ENCODE results near the gene PIP4K2B. TPM values are rescaled to one million over a fixed set of nuclear protein-coding genes. Genes with fewer than 3 reads are reported as not detected.
A peak's percentile ranks its signal among the peaks of the same experiment; 100 is the strongest.

PIP4K2B gene
- total and polyA plus RNA-seq, 9 of the 15 experiments (the other 6 are each of a cell fraction or from before 2014, with no cell fraction given): 3.7 to 29.9 (median 23.0) TPM

DNA sequence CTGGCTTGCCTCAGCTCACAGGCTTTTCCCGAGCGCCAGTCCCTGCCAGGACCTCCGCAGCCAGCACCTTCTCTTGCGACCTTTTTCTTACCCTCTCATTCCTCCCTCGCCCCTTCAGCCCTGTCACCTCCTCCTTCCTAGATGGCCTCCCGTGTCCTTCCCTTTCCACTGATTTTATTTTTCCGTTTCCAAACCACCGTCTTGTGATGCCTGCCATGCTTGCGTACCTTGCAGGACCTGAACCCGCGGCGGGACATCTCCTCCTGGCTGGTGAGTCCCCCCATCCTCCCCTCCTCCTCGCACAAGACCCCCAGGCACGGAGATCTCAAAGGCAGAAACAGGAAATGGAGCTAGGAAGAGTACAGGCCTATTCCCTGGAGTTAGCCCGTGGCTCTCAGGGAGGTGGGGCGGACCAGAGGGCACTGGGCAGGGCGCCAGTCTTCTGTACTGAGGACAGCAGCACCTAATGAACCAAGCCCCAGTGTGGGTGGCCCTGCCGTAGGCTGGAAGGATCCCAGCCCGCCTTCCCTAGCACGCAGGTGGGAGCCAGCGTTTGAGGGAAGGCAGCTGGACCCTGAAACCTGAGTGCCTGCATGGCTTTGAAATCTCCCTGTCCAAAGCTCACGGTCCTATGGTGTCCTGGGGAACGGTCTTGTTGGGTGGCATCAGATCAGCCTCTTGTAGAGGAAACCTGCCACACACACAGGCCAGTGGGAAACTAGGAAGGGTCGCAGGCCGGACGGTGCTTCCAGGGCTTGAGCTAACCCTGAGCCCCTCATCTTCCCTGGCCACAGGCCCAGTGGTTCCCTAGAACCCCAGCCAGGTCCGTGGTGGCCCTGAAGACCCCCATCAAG lies 68.6 kb downstream of the PIP4K2B start:
- no peaks in the 10 kb centered on the region for H3K9me3 ChIP-seq (replicated peaks; ENCODE audit: control insufficient read depth, insufficient read depth, low read depth, low read length)
- no peak for FAIRE-seq
- no peak; the same call in 1 of the 2 replicates for TF ChIP-seq SPI1 (IDR thresholded peaks at IDR 0.05; ENCODE audit: borderline replicate concordance, low read depth, low read length)
- TF ChIP-seq TARDBP (IDR thresholded peaks at IDR 0.05): no peak
- TF ChIP-seq BMI1 (IDR thresholded peaks at IDR 0.05; ENCODE audit: low read length): no peak
- peak; percentile 66; the same call in 1 of the 2 replicates for TF ChIP-seq TOE1 (IDR thresholded peaks at IDR 0.05; ENCODE audit: borderline replicate concordance)
- TF ChIP-seq TOE1 (CRISPR knock-in tag; IDR thresholded peaks at IDR 0.05; ENCODE audit: borderline replicate concordance, low read depth): no peak
- TF ChIP-seq, protein P1, sequence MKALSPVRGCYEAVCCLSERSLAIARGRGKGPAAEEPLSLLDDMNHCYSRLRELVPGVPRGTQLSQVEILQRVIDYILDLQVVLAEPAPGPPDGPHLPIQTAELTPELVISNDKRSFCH (CRISPR knock-in tag; IDR thresholded peaks at IDR 0.05): no peak
- TF ChIP-seq, protein P1 (tag; IDR thresholded peaks at IDR 0.05): no peak
- TF ChIP-seq, protein P2, sequence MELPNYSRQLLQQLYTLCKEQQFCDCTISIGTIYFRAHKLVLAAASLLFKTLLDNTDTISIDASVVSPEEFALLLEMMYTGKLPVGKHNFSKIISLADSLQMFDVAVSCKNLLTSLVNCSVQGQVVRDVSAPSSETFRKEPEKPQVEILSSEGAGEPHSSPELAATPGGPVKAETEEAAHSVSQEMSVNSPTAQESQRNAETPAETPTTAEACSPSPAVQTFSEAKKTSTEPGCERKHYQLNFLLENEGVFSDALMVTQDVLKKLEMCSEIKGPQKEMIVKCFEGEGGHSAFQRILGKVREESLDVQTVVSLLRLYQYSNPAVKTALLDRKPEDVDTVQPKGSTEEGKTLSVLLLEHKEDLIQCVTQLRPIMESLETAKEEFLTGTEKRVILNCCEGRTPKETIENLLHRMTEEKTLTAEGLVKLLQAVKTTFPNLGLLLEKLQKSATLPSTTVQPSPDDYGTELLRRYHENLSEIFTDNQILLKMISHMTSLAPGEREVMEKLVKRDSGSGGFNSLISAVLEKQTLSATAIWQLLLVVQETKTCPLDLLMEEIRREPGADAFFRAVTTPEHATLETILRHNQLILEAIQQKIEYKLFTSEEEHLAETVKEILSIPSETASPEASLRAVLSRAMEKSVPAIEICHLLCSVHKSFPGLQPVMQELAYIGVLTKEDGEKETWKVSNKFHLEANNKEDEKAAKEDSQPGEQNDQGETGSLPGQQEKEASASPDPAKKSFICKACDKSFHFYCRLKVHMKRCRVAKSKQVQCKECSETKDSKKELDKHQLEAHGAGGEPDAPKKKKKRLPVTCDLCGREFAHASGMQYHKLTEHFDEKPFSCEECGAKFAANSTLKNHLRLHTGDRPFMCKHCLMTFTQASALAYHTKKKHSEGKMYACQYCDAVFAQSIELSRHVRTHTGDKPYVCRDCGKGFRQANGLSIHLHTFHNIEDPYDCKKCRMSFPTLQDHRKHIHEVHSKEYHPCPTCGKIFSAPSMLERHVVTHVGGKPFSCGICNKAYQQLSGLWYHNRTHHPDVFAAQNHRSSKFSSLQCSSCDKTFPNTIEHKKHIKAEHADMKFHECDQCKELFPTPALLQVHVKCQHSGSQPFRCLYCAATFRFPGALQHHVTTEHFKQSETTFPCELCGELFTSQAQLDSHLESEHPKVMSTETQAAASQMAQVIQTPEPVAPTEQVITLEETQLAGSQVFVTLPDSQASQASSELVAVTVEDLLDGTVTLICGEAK (IDR thresholded peaks at IDR 0.05): peak; percentile 63
- TF ChIP-seq, protein P2 (CRISPR knock-in tag; IDR thresholded peaks at IDR 0.05): no peak
- no peak for TF ChIP-seq MEF2A (IDR thresholded peaks at IDR 0.05; ENCODE audit: control insufficient read depth, low read depth, low read length)

More for the DNA sequence above, 68.6 kb downstream of the PIP4K2B start:
- BruUV-seq (replicated peaks): TSS peak; percentile 27
- intact Hi-C loops (cut with micrococcal nuclease): loop anchor here (1.0 kb wide), 1 partner anchor 53 kb away; no protein-coding TSS in a partner anchor
- ATAC-seq (0 out of 3 replicates have a peak, but pooled peaks have one; percentile 1), DNase-seq (ENCODE audit: extremely low read depth in 1 of 4, low spot score in 3 of 4) (peak in 1 of 4 experiments; percentile 46)
- ChIA-PET CTCF (ENCODE audit: low intra/inter-chr PET ratio) (interaction anchor here (1.7 kb wide), 1 partner anchor 54 kb away, joined by 3 read pairs; no protein-coding TSS in a partner anchor), POLR2A (interaction anchor here (0.5 to 1.8 kb wide), 11 partner anchors 10 to 227 kb away, joined by 3 to 6 read pairs (median 3); partner anchors contain the start of gene MLLT6)
- H3K36me3 ChIP-seq (ENCODE audit: control insufficient read depth, insufficient read depth, low read length): peaks cover 43% of the 10 kb centered on the region; the same call in 2 of the 3 replicates
- peak overlapping the region; percentile 65 to 96 for H3K9ac ChIP-seq (ENCODE audit: insufficient read depth in 1 of 2, low read depth in 2 of 2, low read length in 2 of 2)
- H3K9me1 ChIP-seq (ENCODE audit: control insufficient read depth, insufficient read depth, low read length): peaks cover 3% of the 10 kb centered on the region
- H3K4me2 ChIP-seq (ENCODE audit: insufficient read depth, low read length): peak overlapping the region; percentile 88
- peak overlapping the region; percentile 49 for H3K27ac ChIP-seq (ENCODE audit: extremely low read depth, low read depth, low read length)
- 0 out of 2 replicates have a peak, but pooled peaks cover 3% of the 10 kb centered on the region for H4K20me1 ChIP-seq (replicated peaks; ENCODE audit: control insufficient read depth, insufficient read depth, low read length)
- H3K27me3 ChIP-seq (ENCODE audit: control insufficient read depth in 2 of 2, insufficient read depth in 2 of 2, low read length in 2 of 2): no peaks in the 10 kb centered on the region
- H3K4me3 ChIP-seq: peak overlapping the region; percentile 55
- H2AFZ ChIP-seq (ENCODE audit: low read depth, low read length): peak overlapping the region; percentile 43
- peaks cover 43 to 77% of the 10 kb centered on the region in 2 experiments for H3K4me1 ChIP-seq (replicated peaks in 1 of 2; ENCODE audit: control insufficient read depth in 2 of 2, insufficient read depth in 2 of 2, low read length in 2 of 2)
- peaks cover 24% of the 10 kb centered on the region for H3K79me2 ChIP-seq (ENCODE audit: control insufficient read depth, insufficient read depth, low read length)
- in situ Hi-C loops (cut with MboI): loop anchor here (5.0 kb wide), 1 partner anchor 53 kb away; no protein-coding TSS in a partner anchor
- 2% methylated on average over 26 of the region's 27 CpGs for WGBS (ENCODE audit: insufficient coverage, low coverage, missing lambda C conversion rate)
